Activated T-helper 1 cell treated with anti-CD3 and anti-CD28 coated beads, Interleukin-2, amount 50 U/mL, for 16 hours (primary cell): Measurements from ENCODE around the gene DLG2.
"Not testable (repeated sequence)": the region's sequence is repeated elsewhere in the genome, so short reads cannot be mapped to it uniquely, and the experiment has no call there.

Source experiments
- DNase-seq, 2 donors: peaks; one replicate each; pipeline ENCODE4 v3.0.0-alpha.2; 2020; ENCODE audit warnings: low read depth in 1 of 2, low spot score in 1 of 2

The DLG2 gene

GRCh38 chr11:85643191-85643614, 16.1 kb upstream of the DLG2 start:
- no peak for DNase-seq

GRCh38 chr11:85634747-85635146, 7.6 kb upstream of the DLG2 start:
- no peak for DNase-seq

GRCh38 chr11:85628771-85629341, 1.7 kb upstream of the DLG2 start:
- no peak for DNase-seq

- peak; percentile 89 to 93 for DNase-seq
Observed at GRCh38 chr11:85627998-85628770, 1.0 kb upstream of the DLG2 start, which contains the start of gene TMEM126B. TMEM126B (plus strand) TSS chr11:85628593; CDS start chr11:85628608, 15 bp downstream.

- no peak for DNase-seq
Observed at GRCh38 chr11:85626496-85626895, 648 bp downstream of the DLG2 start.

- no peak for DNase-seq
Observed at GRCh38 chr11:85620256-85620655, 6.9 kb downstream of the DLG2 start.

- no peak for DNase-seq
Observed at GRCh38 chr11:85619499-85619898, 7.6 kb downstream of the DLG2 start.

GRCh38 chr11:85611643-85612042, 15.5 kb downstream of the DLG2 start:
- not testable (repeated sequence) for DNase-seq

- not testable (repeated sequence) for DNase-seq
Observed at GRCh38 chr11:85609286-85609685, 17.9 kb downstream of the DLG2 start.

- DNase-seq = not testable (repeated sequence)
Observed at GRCh38 chr11:85608621-85609020, 18.5 kb downstream of the DLG2 start.

GRCh38 chr11:85606237-85606636, 20.9 kb downstream of the DLG2 start:
- not testable (repeated sequence) for DNase-seq

- DNase-seq = no peak
Observed at GRCh38 chr11:85603220-85603619, 23.9 kb downstream of the DLG2 start.

GRCh38 chr11:85602526-85603213, 24.5 kb downstream of the DLG2 start:
- no peak for DNase-seq

- DNase-seq = no peak
Observed at GRCh38 chr11:85599083-85599482, 28.1 kb downstream of the DLG2 start.

GRCh38 chr11:85596886-85597285, 30.3 kb downstream of the DLG2 start:
- no peak for DNase-seq

- no peak for DNase-seq
Observed at GRCh38 chr11:85595285-85595884, 31.8 kb downstream of the DLG2 start.

GRCh38 chr11:85590848-85591483, 36.2 kb downstream of the DLG2 start:
- DNase-seq = no peak

- no peak for DNase-seq
Observed at GRCh38 chr11:85589373-85589772, 37.8 kb downstream of the DLG2 start.

GRCh38 chr11:85582111-85582510, 45.0 kb downstream of the DLG2 start:
- DNase-seq = no peak

GRCh38 chr11:85575388-85575787, 51.8 kb downstream of the DLG2 start:
- no peak for DNase-seq

- no peak for DNase-seq
Observed at GRCh38 chr11:85572056-85572455, 55.1 kb downstream of the DLG2 start.
